GM18909 (cell line): ENCODE results near the gene ING4.

ENCODE experiments used
- ATAC-seq: cut with Tn5 transposase; IDR thresholded peaks from one replicate; pipeline ENCODE4 v1.9.1; 2021; ENCODE audit warnings: mild to moderate bottlenecking; ENCODE audit not compliant: unreplicated experiment, poor library complexity

The ING4 gene

DNA sequence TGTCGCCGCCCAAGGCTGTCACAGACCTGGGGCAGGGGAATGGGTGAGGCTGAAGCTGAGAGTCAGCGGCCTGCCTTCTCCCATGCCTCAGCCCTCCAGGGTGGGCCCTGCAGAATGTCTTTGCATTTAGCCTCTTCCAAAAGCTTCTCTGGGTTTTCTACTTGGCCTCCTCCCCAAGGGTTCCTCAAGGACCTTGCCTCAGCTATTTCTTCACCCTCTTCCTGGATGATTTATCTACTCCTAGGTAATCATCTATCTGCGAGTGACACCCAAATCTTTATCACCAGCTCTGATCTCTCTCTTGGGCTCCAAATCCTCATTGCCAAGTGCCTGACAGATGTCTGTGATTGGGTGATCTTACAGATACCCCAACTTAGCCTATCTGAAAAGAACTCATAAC lies 22.4 kb downstream of the ING4 start:
- ATAC-seq: no peak

DNA sequence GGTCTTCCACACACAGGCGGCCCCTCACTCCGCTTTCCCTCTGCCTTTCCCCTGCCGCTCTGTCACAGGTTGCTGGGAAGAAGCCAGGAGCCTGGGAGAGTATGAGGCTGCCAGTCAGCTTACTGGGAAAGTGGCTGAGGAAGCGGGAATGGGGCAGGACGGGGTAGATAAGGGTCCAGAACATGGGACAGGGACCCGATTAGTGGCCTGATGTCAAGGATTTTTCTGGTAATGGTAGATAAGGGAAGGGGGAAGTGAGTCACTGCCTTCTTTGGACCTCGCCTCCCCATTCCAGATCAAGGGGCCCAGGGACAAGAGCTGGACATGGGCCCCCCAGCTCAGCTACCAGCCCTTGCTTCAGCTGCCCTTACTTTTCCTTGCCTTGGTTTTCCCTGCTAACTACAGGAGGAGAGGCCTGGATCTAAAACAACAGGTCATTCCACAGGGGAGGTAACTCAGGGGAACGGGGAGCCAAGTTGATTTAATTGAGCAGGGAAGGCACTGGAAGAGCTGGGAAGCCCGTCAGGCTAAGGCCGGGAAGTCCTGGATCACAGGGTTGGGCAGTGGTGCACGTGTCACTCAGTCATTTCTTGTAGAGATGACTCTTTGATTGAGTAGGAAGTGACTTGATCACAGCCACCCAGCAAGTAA lies 23.6 kb downstream of the ING4 start:
- ATAC-seq: no peak

DNA sequence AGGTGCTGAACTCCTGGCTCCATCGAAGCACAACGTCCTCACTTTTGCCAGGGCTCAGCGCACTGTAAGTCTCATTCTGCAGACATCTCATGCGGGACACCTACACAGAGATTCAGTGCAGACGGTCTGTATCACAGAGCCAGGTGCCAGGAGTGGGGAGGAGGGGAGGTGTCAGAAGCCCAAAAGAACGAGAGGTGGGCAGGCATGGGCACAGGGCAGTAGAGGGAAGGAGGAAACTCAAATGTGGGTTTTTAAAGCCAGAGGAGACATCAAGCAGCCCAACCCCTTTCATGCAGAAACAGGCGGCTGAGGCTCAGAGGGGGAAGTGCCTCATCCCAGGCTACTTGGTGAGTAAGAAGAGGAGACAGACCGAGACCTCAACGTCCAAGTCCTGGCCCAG lies 24.6 kb downstream of the ING4 start:
- ATAC-seq: no peak

DNA sequence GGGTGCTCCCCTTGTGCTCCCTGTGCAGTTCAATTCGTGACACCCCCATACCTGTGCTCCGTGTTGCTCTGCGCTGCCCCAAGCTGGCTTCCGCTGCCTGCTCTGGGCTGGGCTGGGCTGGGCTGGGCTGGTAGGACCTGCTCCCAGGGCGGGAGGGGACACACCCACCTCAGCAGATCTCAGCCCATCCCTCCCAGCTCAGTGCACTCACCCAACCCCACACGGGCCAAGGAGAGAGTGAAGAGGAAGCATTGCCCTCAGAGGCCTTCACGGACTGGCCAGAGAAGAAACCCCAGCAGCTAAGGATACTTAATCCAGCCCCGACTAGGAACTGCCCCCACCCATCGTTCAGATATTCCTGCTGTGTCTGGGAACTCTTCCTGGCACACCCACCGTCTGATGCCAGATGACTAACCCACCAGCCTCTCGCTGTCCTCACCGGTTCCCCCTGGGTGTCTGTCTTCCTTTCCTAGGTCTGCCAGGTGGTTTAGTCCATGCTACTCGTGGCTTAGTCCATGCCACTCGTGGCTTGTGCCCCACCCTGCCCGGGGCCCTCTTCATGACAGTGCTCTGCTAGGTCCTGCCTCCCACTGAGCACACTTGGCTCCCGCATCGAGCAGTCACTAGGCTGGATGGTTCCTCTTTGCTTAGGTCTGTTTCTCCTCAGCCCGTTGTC lies 26.9 kb downstream of the ING4 start, which contains the start of gene LPAR5:
Gene LPAR5 (minus strand): TSS at position 104 of the 676 bp plus-strand sequence. CDS start 14,711 bp downstream, outside the sequence.
- peak; percentile 47 for ATAC-seq

DNA sequence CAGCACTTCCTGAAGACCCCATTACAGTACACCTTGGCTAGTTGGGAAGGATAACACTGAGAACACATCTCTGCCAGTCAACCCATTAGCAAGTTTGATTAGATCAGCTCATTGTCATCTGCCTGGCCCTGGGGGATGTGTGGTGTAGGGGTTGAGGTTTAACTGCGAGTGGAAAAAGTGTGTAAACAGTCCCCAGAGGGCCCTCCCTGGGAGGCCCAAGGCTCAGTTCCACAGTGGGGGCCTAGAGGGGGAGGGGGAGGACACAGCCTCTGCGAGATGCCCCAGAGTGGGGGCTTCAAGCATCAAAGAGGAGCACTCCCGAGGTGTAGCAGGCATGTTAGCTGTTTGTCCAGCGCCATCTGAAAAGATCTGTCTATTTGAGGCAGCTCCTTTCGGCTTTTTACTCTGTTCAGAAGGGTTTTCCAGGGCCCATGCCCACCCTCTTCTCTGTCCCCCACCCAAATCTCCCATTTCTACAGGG lies 27.5 kb downstream of the ING4 start:
- peak; percentile 54 for ATAC-seq

DNA sequence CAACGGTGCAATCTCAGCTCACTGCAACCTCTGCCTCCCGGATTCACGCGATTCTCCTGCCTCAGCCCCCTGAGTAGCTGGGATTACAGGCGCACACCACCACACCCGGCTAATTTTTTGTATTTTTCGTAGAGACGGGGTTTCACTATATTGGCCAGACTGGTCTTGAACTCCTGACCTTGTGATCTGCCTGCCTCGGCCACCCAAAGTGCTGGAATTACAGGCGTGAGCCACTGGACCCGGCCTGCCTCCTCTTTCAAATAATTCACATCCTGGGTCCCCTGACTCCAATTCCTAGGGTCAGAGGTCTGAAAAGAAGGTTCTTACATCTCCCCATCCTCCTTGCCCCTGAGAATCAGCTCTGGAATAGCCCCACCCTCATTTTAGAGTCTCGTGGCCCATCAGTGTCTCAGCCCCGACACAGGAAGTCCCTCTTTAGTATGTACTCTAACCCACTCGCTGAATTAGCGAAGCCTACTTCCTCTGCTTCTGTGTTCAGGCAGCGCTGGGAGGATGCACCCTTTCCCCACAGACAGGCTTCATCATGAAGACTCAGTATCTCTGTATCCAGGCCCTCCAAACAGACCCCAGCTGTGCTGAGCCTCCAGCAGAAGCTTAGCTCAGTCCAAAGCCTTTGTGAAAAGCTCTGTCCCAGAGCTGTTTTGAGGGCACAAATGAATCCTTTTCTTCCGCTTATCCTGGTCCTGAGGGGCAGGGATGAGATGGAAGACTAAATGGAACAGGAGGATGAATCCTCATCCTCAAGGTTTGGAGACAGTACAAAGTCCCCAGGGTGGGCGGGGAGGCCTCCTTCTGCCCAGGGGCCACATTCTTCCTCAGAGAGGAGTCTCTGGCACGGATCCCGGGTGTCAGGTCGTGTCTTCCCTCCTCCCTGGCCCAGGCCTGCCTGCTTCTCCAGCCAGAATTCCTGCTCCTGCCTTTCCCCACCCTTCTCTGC lies 30.6 kb downstream of the ING4 start:
- ATAC-seq: peak; percentile 55

DNA sequence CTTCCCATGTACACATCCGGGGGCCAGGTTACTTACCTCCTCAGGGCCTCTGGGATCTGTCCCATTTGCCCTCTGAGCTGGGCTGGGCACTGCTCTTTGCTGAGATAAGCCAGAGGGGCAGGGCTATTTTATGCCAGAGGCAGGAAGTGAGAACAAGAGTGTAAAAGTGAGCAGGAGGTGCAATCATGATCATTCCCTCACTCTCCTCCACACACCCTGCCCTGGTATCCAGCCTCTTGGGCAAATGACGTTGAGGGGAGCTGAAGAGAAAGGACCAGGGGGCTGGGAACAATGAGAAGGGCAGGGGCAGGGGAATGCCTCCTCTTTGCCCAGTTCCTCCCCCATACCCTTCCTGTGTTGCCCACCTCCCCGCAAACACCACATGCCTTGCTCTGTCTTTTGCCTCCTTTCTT lies 31.4 kb downstream of the ING4 start:
- ATAC-seq: no peak

DNA sequence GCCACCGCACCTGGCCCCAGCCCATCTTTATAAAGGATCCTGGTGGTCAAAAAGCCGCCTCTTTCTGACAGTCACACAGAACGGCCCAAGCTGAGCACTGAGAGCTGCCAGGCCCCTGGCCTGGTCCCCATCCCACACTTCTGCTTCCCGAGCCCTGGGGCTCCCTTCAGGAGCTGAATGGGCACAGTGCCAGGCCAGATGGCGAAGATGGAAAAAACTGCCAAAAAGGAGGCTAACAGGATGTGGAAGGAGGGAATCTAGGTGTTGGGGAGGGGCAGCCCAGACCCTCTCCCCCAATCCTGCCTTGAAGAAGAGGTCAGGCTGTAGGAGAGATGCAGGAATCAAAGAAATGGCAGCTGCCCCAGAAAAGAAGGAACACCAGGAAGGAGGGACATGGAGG lies 32.2 kb downstream of the ING4 start:
- no peak for ATAC-seq

DNA sequence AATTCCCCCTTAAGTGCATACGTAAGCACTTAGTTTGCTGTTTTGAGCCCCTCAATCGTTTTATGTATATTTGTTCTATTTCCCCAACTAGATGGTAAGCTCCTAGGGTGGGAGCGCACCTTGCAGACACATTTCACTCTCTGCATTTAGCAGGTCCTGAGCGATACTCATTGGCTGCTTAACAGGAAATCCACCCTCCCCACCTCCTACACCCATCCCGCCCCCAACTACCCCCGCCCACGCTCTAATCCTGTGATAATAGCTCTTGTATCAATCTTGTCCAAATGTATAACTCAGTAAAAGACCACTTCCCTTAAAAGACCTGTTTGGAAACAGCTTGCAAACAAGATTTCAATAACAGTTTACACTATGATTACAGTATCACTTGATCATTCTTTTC lies 35.3 kb downstream of the ING4 start:
- no peak for ATAC-seq

DNA sequence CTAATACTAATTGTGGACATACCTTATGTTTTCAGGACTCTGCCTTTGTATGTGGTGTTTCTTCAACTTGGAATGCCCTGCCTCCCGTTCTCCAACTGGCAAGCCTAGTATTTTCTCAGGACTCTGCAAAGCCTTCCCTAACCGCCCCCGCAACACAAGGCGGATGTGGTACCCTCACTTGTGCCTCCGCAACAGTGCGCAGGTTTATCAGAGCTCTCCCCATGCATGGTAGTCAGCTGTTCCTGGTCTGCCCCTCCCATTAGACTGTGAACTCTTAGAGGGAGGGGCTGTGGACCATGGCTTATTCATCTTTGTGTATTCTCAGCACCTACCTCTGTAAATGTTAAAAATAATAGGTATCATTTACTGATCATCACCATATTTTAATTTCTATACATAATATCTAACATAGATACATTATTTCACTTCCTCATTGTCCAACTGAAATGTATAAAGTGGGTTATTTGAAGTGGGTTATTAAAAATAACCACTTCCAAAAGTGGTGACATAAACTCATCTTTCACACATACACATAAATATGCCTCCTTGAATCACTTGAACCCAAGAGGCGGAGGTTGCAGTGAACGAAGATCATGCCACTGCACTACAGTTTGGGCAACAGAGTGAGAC lies 36.1 kb downstream of the ING4 start:
- no peak for ATAC-seq

DNA sequence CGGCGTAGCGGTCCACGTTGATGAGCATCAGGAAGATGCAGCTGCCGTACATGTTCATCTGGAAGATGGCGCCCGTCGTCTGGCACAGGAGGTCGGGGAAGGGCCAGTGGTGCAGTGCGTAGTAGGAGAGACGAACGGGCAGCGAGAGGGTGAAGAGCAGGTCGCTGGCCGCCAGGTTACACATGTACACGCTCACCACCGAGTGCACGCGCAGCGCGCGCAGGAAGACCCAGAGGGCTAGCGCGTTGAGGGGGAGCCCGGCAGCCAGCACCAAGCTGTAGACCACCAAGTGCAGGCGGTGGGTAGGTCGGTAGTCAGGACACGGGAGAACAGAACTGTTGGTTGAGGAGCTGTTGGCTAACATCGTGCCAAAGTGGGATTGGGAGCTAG lies 42.0 kb downstream of the ING4 start:
- ATAC-seq: no peak

DNA sequence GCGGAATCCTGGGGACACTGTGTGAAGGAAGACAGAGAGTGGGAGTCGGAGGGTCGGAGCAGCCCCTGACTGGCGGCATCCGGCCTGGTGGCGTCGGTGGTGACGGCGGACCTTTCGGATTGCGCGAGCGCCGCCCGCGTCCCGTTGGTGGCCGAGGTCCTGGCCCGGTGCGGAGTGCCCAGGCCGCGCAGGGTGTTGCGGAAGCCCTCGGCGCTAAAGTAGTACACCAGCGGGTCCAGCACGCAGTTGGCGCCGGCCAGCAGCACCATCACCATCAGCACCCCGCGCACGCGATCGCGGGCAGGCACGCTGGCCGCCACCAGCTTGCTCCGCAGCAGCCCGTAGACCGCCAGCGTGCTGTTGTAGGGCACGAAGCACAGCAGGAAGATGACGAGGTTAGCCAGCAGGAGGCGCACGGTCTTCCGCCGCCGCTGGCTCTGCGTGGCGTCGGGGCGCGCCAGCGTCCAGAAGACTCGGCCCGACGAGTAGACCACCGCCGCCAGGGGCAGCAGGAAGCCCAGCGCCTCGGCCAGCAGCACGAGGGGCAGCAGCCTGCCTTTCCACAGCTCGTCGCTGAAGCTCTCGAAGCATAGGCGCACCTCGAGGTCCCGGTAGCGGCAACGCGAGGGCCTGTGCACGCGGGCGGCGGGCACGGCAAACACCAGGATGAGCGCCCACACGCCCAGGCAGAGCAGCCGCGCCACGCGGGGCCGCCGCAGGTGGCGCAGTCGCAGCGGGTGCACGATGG lies 42.6 kb downstream of the ING4 start:
- ATAC-seq: no peak

DNA sequence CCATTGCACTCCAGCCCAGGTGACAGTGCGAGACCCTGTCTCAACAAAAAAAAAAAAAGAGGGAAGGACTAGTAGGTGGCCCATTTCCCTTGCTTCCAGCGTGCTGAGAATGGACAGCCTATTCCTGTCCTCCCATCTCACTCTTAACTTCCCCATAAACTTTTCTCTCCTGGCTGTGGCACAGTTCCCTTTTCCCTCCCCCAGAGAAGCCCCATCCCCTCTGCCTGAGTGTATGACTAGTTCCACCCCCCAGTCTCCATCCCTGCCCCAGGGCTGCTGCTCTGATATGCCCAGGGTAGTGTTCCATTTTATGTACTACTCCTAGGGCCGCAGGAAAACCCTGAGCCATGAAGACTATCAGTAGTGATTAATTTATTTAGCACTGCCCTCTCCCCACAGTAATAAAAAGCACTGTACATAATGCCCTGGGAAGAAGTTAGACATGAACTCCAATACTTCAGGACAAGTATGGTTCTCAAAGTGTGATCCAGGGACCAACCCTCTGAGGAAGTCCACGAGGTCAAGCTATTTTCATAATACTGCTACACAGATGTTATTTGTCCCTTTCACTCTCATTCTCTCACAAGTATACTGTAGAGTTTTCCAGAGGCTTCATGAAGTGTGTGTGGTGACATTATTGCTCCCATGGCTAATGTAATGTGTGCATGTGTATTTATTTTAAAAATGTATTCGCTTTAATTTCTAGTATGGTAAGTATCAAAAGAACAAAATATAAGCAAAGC lies 44.3 kb downstream of the ING4 start:
- ATAC-seq: no peak

DNA sequence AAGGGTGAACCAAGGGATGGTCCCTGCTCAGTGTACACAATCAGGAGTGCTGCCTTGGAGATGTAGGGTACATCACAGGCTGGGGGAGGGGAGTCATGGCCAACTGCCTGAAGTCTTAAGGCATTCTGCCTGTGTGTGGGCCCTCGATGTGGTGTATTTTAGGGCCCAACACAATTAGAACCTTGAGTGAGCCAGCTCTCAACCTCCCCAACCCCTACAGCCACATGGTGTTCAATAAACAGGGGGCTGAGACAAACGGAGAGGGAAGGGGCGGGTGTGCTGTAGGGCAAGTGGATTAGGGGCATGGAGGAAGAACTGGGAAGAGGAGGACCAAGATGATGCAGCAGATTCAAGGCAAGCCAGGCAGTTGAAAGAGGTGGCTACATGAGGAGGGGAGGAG lies 47.1 kb downstream of the ING4 start:
- no peak for ATAC-seq

DNA sequence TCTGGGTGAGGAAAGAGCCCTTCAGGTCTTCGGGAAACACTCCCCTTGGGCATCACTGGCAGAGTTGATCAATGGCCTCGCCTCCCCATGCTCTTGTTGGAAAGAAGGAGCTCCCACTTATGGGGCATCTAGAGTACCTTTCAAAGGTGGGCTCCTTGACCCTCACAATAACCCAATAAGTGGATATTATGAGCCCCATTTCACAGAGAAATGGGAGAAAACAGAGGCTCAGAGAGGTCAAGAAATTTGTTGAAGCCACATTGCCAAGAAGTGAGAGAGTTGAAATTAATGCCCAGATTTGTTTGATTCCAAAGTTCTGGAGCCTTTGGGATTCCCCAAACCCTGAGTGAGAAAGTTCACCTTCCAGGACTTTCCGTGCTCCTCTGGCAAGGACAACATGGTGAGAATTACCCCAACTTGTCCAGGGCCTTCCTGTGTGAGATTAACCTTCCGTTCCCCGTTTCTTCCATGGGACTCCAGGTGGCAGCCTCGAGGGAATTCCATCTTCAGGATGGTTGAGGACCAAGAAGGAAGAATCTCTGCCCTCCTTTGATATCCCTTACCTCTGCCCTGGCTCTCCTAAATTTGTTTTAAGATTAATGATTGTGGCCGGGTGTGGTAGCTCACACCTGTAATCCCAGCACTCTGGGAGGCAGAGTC lies 48.3 kb downstream of the ING4 start:
- ATAC-seq: no peak

DNA sequence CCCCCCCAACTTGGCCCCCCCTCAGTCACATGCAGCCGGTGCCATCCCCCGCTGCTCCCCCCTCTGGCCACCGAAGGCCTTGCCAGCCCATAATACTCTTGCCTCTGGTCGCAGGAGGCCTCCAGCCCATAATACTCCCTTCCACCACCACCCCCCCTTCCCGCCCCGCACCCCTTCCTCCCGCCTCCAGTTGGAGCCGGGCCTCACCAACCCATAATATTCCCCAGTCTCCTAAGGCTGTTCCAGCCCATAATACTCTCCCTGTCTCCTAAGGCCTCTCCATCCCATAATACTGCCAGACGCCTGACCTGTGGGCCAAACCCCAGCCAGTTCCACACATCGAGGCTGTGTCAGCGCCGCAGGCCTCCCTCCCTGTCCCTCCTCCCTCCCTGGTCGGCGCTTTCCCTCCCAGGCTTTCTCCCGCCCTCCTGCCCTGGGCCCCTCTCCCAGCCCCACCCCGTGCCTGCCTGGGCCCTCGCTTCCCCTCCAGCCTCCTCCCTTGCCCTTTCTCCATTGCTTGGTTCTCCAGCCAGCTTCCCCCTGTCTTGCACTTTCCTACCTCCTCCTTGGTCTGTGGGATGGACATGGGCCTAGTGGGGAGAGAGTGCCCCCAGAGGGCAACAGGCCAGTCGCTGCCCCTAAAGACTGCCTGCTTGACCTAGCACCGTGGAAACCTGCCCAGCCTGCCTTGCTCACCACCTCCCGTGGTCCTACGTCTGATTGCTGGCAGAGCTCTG lies 49.0 kb downstream of the ING4 start:
- ATAC-seq: no peak

DNA sequence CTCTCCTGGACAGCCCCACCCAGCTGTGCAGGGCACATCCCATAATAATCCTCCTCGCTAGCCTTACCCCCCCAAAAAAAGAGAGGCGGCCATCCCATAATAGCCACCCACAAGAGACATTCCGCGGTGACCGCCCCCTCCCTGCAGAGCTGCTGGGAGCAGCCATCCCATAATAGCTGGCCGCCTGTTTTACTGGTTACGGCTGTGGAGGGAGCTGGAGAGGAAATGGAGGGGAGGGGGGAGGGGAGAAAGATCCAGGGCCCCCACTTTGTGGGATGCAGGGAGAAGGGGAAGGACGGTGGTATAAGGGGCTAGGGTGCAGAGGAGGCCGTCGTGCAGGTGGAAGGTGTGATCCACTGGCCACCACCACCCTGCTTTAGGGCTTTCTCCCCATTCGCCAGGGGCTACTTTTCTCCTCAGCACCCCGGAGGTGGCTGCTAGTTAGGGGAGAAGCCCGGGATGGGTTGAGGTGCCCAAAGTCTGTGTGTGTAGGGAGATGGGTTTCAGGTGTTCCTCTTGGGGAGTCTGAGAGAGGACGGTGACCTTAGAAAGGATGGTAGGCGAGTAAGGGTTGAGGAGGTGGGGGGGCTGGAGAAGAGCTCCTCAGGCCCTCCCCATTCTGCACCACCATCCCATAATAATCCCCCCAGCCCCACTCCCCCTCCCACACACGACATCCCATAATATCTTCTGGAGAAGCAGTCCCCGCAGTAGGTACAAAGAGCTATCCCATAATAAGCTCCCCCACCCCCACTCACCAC lies 49.7 kb downstream of the ING4 start:
- no peak for ATAC-seq
